Activated CD4-positive, alpha-beta T cell treated with anti-CD3 and anti-CD28 coated beads, Interleukin-2, amount 50 U/mL, for 4 hours (primary cell): ENCODE measurements around the gene LRP1B.
"Not testable (repeated sequence)": the region's sequence is repeated elsewhere in the genome, so short reads cannot be mapped to it uniquely, and the experiment has no call there.

Experiments
- DNase-seq, 2 experiments: peaks; one replicate each; pipeline ENCODE4 v3.0.0-alpha.2; 2020

LRP1B gene

GRCh38 chr2:140472676-140473075 lies 1658.1 kb downstream of the LRP1B start:
- no peak for DNase-seq

- no peak for DNase-seq
These were observed 1665.5 kb downstream of the LRP1B start for GRCh38 chr2:140465301-140465700.

- DNase-seq = no peak
These were observed 1667.8 kb downstream of the LRP1B start for GRCh38 chr2:140462990-140463389.

GRCh38 chr2:140457483-140457882 lies 1673.3 kb downstream of the LRP1B start:
- DNase-seq = no peak

GRCh38 chr2:140455315-140455714 lies 1675.5 kb downstream of the LRP1B start:
- no peak for DNase-seq

DNA sequence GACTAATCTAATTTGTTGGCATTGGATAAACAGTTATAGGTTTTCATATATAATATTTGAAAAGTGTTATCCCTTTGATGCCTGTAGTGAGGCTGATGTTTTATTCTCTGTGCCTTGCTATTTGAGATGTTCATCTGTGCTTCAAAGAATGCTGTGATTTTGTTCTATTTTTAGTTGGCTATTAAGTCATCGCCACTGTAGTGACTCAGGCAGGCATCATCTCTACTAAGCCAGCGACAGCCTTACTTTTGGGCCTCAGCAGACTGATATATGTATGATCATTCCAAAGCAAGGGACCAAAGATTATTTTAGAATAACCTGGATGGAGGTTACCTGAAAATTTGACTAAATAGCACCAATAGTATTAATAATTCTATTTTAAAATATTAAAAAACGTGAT lies 1676.1 kb downstream of the LRP1B start:
- DNase-seq = no peak

- DNase-seq = no peak
These were observed 1679.5 kb downstream of the LRP1B start for GRCh38 chr2:140451324-140451723.

- DNase-seq = no peak
These were observed 1688.5 kb downstream of the LRP1B start for GRCh38 chr2:140442319-140442718.

DNA sequence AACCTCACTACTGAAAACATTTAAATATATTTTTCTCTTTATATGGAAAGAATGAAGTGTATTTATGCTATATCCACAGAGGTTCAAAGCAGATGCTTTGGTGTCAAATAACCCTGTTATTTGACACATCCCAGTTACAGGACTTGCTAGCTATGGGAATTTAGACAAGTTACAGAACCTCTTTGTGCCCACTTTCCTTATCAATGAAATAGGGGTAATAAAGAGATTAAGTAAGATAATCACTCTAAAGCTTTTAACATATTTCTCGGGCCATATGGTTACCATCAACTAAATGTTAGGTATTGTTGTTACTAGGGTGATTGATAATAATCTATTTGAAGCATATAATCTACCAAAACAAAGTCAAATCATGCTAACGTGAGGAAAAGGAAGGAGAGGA lies 1690.0 kb downstream of the LRP1B start:
- DNase-seq = no peak

DNA sequence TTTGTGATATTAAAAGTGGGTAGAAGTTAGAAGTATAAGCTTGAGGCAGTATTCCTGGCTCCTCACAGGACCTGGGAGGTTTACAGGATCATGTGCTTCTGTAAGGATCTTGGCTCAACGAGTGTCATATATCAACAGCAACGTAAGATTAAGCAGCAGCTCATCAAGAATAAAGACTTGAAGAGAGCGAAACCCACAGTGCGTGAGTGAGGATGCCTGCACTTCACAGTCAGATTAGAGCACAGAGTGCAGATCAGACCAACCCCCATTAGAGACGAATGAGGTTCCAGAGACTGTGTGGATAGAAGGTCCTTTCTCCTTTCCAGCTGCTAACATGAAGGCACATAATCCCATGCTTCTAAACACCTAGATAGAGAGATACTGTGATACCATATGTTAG lies 1693.9 kb downstream of the LRP1B start:
- no peak for DNase-seq

DNA sequence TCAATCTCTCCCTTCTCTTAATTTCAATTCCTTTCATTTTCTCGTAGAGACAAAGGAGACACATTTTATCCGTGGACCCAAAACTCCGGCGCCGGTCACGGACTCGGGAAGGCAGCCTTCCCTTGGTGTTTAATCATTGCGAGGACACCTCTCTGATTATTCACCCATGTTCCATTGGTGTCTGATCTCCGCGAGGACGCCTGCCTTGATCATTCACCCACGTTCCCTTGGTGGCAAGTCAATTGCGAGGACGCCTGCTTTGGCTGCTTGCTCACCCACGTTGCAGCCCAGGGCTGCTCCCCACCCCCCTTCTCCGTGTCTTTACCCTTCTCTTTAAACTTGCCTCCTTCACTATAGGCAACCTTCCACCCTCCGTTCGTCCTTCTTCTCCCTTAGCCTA lies 1703.8 kb downstream of the LRP1B start:
- DNase-seq = not testable (repeated sequence)

- no peak for DNase-seq
These were observed 1706.3 kb downstream of the LRP1B start for GRCh38 chr2:140424471-140424870.

GRCh38 chr2:140422759-140423158 lies 1708.1 kb downstream of the LRP1B start:
- DNase-seq = no peak

GRCh38 chr2:140417504-140417903 lies 1713.3 kb downstream of the LRP1B start:
- no peak for DNase-seq

DNA sequence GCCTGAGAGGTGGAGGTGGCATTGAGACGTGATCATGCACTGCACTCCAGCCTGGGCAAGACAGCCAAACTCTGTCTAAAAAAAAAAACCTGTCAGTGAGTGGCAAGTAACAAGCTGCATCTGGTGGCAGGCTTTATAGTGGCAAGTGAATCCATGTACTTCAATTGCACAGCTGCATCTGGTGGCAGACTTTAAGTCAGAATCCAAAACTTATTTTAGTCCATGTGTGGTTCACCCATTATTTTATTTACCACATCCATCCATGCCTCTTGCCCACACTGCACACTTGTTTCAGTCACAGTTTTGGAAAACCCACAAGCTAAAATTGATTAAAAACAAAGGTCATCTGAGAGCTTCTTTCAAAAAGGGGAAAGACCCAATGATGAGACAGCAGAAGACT lies 1714.2 kb downstream of the LRP1B start:
- no peak for DNase-seq

DNA sequence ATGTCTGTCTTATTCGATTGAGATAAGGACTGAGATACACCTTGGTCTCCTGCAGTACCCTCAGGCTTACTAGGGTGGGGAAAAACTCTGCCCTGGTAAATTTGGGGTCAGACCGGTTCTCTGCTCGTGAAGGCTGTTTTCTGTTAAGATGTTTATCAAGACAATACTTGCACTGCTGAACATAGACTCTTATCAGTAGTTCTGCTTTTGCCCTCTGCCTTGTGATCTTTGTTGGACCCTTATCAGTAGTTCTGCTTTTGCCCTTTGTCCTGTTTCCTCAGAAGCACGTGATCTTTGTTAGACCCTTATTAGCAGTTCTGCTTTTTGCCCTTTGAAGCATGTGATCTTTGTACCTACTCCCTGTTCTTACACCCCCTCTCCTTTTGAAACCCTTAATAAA lies 1715.8 kb downstream of the LRP1B start:
- not testable (repeated sequence) for DNase-seq

DNA sequence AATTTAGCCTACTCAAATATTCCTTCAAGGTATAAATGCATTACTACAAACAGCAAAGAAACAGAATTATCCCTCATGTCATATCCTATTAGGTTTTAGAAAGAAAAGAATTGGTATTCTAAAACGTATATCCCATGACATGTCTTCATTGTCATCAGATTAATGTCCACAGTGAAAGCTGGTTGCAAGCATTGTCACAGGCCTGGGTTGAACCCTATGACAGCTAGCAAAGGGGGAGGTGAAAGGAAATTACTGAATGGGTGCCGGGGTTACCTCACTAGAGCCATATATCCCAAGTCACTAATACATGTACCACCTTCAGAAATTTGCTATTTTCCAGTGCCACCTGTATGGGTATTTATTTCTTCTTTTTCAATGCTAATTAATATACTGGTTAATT lies 1720.1 kb downstream of the LRP1B start:
- no peak for DNase-seq

DNA sequence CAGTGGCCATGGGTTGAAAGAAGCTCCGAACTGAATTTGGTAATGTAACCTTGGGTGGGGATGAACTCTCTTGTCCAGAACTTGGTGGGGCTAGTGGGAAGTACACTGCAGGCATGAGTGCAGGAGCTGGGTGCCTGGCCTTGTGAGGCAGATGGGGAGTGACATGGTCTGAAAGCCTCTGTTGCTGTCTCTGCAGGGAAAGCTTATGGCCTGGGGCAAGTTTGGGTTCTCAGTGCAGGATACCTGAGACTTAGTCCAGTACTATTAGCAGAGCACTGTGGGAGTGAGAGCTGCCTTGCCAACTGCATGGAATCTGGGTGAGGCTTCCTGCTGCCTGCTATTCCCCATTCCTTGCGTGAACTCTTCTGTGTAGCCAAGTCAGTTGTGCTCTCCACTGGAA lies 1729.8 kb downstream of the LRP1B start:
- DNase-seq = no peak

DNA sequence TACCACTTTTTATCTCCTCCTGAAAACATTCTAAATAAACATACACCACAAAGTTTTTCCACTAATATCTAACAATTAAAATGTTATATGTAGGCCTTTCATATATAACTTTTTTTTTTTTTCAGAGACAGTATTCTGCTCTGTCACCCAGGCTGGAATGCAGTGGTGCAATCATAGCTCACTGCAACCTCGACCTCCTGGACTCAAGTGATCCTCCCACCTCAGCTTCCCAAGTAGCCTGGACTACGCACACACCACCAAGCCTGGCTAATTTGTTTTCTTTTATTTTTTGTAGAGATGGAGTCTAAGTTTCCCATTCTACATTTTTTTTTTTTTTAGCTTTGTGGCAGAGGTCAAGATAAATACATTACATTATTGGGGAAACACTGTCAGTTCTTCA lies 1738.0 kb downstream of the LRP1B start:
- no peak for DNase-seq

DNA sequence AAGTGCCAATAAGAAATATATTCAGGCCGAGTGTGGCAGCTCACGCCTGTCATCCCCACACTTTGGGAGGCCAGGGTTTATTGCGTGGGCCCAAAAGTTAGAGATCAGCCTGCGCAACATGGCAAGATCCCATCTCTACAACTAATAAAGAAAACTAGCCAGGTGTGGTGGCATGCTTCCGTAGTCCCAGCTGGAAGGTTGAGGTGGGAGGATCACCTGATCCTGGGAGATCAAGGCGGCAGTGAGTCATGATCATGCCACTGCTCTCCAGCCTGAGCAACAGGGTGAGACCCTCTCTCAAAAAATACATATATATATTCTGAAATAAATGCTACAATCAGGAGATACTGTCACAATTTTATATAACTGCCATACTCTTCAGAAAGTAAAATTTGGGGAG lies 1745.9 kb downstream of the LRP1B start:
- DNase-seq = no peak

GRCh38 chr2:140383781-140384180 lies 1747.0 kb downstream of the LRP1B start:
- no peak for DNase-seq

- DNase-seq = no peak
These were observed 1754.1 kb downstream of the LRP1B start for GRCh38 chr2:140376686-140377085.

GRCh38 chr2:140363131-140363530 lies 1767.7 kb downstream of the LRP1B start:
- no peak for DNase-seq

DNA sequence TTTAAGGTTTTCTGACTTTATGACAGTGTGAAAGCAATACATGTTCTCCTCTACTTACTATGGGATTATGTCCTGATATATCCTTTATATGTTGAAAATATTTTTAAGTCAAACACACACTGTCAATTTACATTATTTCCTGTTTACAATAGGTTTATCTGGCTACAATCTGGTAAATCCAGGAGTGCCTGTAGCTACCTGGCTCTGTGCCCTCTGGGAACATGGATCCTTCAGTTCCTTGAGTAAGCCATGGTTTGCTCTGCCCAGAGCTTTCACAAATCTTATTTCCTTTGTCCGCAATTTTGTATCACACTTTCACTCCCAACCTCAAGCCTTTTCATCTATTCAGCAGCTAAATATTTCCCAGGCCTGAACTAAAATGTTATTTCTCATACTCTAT lies 1768.5 kb downstream of the LRP1B start:
- no peak for DNase-seq

DNA sequence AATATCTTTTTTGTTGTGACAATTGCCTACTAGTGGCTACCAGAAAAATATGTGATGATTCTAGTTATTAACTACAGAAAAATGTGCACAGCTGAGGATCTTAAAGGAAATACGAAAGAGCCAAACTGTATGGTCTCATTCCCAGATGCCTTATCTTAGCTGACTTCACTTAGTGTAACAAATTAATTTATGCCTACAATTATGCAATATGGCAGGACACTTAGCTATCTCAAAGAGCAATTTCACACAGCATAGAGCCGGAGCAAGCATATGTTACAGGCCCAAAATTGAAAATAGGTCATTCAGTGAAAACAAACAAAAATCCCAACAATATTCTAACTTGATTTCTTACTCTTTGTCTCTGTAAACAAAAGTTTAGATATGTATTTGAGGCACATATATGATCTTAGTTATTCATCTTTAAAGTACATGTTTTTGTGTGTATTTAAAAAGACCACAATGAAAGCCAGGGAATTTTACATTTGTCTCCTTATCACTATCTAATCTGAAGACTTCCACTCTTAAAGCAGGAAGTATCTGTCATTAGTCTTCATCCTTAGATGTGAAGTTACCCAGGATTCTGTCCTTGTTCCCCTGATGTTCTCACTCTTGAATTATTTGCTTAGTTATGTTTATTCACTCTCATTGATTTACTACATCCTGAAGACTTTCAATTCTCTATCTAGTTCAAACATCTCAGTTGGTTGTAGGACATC lies 1771.6 kb downstream of the LRP1B start:
- DNase-seq = no peak
